GM18520 (cell line): ENCODE results near the gene RPTOR.

ENCODE experiments used
- ATAC-seq: cut with Tn5 transposase; IDR thresholded peaks from one replicate; pipeline ENCODE4 v1.9.1; 2021; ENCODE audit not compliant: unreplicated experiment

RPTOR gene

GRCh38 chr17:80774146-80774545, 229.5 kb downstream of the RPTOR start:
- ATAC-seq = no peak

- no peak for ATAC-seq
Measured at GRCh38 chr17:80774643-80775281, 230.1 kb downstream of the RPTOR start.

- ATAC-seq = no peak
Measured at GRCh38 chr17:80775863-80776262, 231.2 kb downstream of the RPTOR start.

GRCh38 chr17:80777274-80777673, 232.6 kb downstream of the RPTOR start:
- no peak for ATAC-seq

GRCh38 chr17:80778716-80779115, 234.1 kb downstream of the RPTOR start:
- ATAC-seq = no peak

- no peak for ATAC-seq
Measured at GRCh38 chr17:80779336-80779735, 234.7 kb downstream of the RPTOR start.

- no peak for ATAC-seq
Measured at GRCh38 chr17:80779961-80780380, 235.3 kb downstream of the RPTOR start.

- ATAC-seq = no peak
Measured at GRCh38 chr17:80780381-80781198, 236.0 kb downstream of the RPTOR start.

GRCh38 chr17:80781211-80781610, 236.6 kb downstream of the RPTOR start:
- no peak for ATAC-seq

- ATAC-seq = no peak
Measured at GRCh38 chr17:80781807-80782277, 237.2 kb downstream of the RPTOR start.

GRCh38 chr17:80782536-80783427, 238.1 kb downstream of the RPTOR start:
- no peak for ATAC-seq

GRCh38 chr17:80783486-80783885, 238.8 kb downstream of the RPTOR start:
- no peak for ATAC-seq

- ATAC-seq = no peak
Measured at GRCh38 chr17:80783971-80784370, 239.3 kb downstream of the RPTOR start.

GRCh38 chr17:80785477-80786178, 241.0 kb downstream of the RPTOR start:
- no peak for ATAC-seq

GRCh38 chr17:80786470-80786869, 241.8 kb downstream of the RPTOR start:
- ATAC-seq = no peak

GRCh38 chr17:80786887-80787286, 242.2 kb downstream of the RPTOR start:
- ATAC-seq = no peak

- ATAC-seq = no peak
Measured at GRCh38 chr17:80787881-80788280, 243.2 kb downstream of the RPTOR start.

GRCh38 chr17:80789356-80789902, 244.8 kb downstream of the RPTOR start:
- ATAC-seq = no peak

- no peak for ATAC-seq
Measured at GRCh38 chr17:80790021-80790765, 245.6 kb downstream of the RPTOR start.
